Glomerular visceral epithelial cell (primary cell): ENCODE results near the gene EMSY.
A peak's percentile ranks its signal among the peaks of the same experiment; 100 is the strongest.

Experiments
- DNase-seq: peaks from one replicate; pipeline ENCODE4 v3.0.0-alpha.2; 2016; ENCODE audit errors: extremely low spot score

The EMSY gene

DNA sequence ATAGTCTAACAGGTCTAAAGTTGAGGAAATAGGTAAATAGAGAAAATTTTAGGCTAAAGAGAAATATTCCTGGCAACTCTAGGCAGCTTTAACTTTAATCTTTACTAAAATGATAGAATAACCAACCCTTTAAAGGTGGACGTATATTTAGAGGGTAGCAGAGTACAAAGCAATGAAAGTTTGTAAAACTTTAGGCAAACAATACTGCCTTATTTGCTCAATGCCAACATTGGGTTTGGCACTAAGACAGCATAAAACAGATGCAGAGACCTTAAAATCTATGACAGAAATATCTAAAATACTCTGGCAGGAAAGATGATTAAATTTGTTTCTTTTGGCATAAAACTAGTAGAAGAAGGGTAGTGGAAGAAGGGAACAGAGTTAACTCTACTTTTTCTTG is 70.7 kb downstream of the EMSY start:
- no peak for DNase-seq

DNA sequence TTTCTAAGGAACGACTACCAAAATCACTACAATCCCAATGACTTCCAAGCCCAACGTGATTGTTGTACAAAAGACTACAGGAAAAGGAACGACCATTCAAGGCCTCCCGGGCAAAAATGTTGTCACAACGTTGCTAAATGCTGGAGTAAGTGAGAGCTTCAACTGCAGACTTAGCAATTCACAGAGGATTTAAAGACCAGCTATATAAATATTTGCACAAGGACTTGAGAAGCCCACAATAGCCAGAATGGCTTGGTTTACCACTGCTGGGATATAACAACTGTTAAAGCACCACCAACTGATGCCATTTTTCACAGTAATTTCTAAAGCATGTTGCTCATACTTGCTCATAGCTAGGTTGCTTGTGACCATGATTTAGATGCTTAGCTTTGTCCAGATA is 78.3 kb downstream of the EMSY start:
- no peak for DNase-seq

DNA sequence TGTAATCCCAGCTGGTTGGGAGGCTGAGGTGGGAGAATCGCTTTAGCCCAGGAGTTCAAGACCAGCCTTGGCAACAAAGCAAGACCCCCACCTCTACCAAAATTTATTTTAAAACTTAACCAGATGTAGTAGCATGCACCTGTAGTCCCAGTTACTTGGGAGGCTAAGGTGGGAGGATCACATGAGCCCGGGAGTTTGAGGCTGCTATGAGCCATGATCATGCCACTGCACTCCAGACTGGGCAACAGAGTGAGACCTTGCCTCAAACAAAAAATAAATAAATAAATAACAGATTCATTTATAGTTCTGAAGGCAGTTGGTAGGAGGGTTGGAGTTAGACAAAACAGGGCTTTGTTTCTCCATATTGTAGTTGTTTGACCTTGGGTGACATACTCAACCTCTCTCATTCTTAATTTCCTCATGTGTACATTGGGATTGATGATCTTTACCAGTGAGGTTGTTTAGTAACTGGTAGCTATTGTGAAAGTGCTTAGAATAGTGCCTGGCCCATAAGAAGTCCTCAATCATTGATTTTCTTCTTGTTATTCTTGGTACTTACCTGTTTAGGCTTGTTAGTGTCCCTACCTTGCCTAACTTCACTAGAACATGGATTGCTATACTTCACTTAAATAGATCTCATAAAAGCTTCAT is 79.1 kb downstream of the EMSY start:
- DNase-seq, result no peak

DNA sequence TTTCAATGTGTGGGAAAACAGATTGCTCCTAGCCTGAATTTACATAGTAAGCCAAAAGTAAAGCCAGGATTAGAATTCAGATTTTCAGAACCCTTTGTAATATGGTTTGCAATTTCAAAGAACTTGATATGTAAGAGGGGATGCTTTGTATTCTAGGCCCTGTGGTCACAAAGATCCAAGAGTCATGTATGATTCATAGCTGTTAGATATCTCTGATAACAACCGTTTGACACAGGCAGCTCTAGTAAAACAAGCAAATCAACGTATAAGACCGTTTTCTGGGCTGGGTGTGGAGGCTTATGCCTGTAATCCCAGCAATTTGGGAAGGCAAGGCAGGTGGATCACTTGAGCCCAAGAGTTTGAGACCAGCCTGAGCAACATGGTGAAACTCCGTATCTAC is 79.6 kb downstream of the EMSY start:
- DNase-seq, result no peak

DNA sequence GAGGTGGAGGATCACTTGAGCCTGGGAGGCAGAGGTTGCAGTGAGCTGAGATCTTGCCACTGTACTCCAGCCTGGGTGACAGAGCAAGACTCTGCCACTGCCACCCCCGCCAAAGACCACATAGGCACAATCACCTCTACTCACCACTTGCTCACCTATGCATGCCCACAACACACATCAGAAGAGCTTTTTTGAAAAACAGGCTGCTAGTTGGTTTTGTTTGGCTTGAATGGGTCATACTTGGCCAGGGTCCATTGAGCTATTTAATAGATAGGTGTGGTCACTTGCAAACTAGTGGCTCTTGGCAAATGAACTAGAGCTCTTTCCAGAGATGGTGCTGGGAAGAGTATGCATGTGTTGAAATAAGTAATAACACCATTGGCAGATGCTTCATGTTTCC is 80.1 kb downstream of the EMSY start:
- DNase-seq, result peak; percentile 10

DNA sequence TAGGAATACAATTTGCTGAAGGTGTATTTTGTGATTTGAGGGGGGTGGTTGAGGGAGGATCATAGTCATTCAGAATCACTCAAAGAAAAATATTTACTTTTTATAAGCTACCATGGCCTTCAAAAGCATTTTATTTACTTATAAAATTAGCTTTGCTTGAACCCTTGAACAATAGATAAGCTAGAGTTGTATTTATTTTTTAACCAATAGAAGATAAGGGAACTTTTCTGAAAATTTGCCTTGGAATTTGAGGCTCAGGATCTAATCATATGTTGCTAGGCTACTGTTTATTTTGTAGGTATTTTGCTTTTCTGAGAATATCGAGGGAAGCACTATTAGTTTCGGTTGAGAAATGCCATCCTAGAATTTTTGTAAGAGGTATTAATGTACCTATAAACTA is 82.1 kb downstream of the EMSY start:
- DNase-seq, result no peak

DNA sequence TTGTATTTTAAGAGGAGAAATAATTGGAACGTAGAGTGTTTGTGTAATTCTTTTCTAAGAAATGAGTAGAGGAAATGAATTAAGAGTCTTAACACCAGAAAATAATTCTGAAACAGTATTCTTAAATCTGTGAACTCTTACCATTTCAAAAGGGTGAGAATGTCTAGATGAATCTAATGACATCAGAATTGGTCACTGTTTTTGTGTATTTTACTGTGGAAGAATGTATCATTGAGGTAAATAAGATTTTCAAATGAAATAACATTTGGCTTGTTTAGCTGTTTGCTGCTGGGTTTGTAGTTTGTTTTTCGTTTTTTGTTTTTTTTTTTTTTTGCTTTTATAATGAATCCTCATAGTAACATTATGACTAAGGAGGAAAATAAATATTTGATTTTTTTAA is 97.6 kb downstream of the EMSY start:
- no peak for DNase-seq

DNA sequence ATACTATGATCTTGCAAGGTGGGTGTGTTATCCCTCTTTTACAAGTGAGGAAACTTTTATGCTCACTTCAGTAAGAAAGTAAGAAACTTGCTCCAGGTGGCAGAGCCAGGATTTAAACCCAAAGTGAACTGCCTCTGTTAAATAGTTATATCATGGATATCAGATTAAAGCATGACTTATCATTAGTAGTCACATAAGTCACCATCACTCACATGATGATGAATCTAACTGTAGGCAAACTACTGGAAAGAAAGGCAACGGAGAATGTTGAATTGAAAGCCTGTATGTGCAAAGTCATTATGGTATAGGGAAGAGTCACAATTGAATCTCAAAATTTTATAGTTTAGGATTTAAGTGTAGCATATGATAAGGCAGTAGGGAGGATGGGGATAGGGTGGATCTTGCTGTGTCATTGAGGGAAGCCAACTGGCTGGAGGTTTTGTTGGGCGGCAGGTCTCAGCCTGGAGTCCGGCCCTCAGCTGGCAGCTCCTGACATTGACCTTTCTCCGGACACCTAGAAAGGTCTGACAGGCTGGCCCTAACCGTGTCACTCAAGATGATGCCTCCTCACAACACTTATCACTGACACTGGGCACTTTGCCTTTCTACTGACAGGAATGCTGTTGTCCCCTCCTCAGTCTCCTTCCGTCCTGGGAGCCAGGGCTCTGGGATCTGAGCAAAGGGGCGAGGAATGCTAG is 98.3 kb downstream of the EMSY start:
- DNase-seq, result no peak

DNA sequence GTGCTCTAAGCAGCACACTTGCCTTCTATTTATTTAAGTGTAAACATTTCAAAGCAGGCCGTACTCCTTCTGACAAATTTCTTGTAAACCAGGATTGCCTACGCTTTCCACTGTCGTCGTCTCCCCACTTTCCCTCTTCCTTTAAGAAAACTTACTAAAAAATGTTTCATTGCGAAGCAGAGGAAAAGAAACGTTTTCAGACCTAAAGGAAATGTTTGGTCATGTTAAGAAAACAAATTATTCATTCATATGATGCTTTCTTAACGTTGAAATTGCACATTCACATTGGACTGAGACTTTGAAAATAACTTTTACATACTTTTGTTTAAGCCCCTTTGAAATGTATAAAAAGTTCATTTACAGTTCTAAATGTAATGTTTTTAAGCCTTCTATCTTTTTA is 106.0 kb downstream of the EMSY start:
- no peak for DNase-seq

DNA sequence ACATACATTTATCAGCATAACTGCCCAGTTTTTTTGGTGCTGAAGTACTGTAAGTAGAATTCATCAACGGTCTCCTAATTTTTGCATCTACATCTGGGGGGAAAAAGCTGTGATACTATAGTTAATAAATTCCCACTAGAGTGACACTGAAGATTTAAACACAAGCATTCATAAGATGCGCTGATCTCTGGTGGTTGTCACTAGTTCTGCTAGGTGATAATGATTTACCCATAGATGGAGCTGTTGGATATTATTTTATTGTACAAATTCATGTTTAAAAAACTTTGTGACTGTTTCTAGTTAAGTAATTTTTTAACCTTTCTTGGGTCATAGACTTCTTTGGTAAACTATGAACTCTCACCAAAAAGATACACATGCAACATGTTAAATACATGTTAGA is 106.6 kb downstream of the EMSY start:
- DNase-seq, result no peak

DNA sequence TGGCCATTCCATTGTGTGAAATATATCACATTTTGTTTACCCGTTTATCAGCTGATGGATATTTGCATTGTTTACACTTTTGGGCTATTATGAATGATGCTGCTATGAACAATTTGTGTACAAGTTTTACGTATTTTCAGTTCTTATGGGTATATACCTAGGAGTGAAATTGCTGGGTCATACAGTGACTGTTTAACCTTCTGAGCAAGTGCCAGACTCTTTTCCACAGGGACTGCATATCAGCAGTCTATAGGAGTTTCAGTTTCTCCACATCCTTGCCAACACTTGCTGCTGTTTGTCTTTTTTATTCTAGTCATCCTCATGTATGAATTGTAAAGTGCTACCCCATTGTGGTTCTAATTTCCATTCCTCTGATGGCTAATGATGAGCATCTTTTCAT is 108.2 kb downstream of the EMSY start:
- no peak for DNase-seq

DNA sequence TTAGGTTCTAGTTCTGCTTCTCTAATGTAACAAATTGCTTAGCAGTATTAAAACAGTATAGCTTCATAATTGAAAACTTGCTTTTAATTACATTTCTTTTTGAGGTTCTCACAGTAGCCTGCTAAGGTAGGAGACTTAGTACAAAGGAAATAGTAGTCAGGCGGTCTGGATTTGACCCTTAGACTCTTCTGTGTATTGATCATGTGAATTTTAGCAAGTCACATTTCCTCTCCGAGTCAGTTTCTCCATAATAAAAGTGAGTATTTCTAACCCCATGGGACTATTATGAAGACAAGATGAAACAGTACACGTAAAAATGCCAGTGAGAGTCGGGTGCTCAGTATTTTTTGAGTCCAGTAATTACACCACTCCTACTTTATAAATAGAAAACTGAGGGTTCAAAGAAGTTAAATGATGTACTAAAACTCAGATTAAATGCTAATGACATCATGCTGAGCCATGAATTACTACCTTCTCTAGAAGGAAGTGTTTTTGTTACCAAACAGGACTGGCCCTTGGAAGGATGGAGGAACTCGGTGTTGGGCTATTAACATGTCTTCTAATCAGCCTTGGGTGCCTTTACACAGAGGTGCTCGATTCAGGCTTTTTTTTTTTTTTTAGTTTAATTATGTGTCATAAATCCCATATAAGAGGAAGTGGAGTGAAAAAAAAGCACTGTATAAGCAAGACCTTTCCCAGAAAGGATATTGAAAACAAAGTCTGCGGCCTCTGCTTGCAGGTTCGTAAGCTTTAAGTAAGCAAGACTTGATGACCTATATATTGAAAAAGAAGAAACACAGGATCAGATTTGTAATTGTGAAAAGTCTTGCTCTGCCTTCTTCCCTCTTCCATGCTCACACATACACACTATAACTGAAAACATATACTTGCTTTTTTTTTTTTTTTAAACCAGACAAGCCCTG is 109.0 kb downstream of the EMSY start:
- DNase-seq, result no peak

DNA sequence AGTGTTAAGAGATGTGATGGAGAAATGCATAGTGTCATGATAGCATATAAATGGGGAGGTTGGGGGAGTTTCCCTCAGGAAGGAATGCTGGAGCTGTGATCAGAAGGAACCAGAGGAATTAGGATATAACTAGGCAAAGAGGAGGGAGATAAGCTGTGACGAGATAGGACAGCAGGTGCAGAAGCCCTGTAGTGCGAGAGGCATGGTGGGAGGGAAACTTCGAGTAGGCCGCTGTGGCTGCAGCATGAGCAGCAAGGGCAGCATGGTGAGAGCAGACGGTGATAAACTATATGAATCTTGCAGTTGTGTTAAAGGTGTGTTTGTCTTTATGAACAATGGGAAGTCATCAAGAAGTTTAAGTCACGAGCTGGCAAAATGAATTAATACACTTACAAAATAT is 109.9 kb downstream of the EMSY start:
- no peak for DNase-seq

DNA sequence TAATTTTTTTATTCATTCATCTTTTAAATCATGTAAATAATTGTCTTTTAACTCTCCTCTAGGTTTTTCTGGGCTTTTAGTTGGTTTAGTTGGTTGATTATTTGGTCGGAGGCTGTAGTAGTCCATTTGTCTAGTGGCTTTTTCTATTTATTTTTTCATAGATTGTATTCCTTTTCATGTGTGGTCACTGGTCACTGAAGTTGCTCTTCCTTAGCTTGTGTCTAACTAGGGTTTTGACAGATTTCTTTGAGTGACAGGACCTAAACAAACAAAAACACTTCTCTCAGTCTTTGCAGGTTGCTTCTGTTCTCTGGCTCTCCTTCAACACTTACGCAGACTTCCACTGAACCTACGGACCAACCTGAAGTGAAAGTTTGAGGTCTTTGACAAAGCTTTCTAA is 112.6 kb downstream of the EMSY start:
- no peak for DNase-seq

DNA sequence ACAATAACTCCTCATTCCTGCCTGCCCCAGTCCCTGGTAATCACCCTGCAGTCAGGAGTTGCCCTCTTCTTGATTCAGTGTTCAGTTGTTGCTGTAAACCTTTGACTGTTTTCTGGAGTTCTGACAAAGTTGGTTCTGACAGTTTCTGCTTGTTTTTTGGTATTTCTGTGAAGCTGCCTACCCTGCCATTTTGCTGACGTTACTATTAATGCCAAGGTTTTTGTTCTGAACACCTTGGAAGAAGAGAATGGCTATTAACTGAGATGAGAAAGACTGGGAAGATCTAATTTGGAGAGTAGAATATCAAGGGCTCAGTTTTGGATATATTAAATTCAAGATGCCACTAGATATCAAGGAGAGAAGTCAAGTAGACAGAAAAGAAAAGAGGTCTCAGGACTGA is 113.7 kb downstream of the EMSY start:
- no peak for DNase-seq

DNA sequence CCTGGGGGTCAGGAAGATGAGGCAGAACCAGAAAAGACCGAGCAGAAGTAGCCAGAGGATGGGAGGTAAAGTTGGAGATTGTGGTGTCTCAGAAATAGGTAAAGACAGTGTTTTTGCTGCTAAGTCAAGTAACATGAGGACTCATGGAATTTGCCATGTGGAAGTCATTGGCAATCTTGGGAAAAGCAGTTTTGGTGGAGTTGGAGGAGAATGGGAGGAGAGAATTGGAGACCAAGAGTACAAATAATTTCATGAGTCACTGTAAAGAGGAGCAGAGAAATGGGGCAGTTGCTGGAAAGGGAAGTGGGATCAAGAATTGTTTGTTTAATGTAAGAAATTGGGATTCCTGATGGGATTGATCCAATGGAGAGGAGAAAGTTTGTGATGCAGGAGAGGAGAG is 114.1 kb downstream of the EMSY start:
- no peak for DNase-seq

DNA sequence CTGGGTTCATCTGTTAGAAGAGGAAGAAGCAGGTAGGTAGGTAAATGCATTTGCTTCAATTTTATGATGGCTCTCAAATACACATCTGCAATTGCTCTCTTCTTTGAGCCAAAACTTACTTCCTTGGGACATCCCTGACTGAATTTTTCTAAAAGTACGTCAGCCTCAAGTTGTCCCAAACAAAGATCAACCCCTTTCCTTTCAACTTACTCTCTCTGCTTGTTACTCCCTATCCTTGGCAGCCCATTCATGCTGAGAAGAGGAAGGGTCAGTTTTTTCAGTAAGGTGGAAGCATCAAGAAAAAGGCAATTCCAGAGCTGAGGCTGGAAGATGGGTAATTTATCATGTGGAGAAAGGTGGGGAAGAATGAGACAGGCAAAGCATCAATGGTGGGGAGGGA is 114.5 kb downstream of the EMSY start:
- DNase-seq, result no peak

DNA sequence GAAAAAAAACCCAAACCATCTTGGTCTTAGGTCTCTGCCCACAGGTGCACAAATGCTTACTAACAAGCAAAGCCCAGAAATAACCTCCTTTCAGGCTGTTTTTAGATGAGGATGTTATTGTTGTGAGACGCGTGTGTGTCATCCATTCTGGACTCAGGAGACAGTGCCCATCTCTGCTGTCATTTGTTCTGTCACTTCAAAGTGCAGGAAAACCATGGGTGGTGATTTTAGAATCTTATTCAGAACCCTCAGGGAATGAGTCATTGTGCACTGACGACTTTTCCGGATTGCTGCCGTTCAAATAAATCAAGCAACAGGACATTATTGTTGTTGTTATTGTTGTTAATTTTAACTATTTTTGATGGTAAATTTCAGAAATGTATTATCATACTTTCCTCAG is 115.4 kb downstream of the EMSY start:
- no peak for DNase-seq

DNA sequence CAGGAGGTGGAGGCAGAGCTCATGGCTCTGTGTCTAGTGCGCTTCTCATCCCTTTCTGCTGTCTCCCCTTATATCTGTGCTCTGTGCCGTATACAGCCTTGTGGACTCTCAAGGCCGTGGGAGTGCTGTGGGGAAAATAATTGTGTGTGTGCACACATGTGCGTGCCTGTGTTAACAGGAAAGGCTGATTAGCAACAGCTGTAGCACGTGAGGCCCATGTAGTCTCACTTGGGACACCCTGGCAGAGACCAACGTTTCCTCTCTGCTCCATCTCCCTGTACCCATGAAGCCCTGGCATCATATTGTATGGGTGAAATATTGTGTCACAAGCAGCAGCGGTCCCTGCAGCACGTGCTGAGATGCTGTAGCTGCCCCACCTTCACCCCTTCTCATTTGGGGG is 116.4 kb downstream of the EMSY start:
- no peak for DNase-seq

DNA sequence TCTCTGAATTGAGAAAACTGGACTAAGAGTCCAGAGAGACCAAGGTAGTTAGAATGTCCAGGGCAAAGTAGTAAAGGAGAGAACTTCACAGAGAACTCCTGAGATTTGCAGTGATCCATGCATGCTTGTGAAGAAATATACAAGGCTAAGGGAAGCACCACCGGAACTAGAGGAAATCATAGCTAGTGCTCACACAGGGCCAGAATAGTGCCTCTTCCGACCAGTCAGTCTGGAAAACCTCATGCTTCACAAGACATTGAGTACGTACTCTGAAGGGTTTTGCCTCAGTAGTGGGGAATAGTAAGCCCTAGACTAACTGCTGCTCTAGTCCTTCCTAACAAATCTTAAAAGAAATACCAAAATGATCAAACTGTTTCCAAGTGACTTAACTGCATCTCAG is 117.7 kb downstream of the EMSY start:
- DNase-seq, result no peak

DNA sequence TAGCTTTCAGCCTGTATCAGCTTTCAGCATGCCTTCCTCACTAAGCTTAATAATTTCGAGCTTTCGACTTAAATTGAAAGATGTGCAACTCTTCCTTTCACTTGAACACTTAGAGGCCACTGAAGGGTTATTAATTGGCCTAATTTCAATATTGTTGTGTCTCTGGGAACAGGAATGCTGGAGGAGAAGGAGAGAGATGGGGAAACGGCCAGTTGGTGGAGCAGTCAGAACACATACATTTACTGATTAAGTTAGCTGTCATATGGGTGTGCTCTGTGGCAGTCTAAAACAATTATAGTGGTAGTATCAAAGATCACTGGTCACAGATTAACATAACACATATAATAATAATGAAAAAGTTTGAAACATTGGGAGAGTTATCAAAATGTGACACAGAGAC is 119.5 kb downstream of the EMSY start:
- no peak for DNase-seq

DNA sequence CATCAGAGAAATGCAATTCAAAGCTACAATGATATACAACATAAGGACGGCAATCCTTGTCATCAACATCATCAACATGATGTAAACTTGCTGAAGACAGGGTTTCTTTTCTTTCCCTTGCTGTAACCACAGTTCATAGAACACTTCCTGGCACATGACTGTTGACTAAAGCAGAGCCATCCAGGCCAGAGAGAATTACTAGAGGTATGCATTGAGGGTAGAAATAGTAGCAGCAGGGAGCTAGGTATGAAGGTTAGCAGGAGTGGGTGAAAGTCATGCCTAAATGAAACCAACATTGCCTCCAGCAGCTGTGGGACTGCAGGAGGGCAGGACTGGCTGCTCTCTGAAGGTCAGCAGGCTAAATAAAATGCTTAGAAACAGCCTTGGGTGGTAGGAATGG is 122.0 kb downstream of the EMSY start:
- no peak for DNase-seq

DNA sequence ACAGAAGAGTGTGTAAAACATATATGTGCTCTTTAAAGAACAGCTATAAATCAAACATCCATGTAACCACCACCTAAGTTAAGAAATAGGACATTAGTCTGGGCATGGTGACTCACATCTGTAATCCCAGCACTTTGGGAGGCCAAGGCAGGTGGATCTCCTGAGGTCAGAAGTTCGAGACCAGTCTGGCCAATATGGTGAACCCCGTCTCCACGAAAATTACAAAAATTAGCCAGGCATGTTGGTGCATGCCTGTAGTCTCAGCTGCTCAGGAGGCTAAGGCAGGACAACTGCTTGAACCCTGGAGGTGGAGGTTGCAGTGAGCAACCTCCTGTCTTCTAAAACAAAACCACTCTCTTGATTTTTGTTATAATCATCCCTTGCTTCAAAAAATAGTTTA is 122.4 kb downstream of the EMSY start:
- DNase-seq, result peak; percentile 11
